Stimulated activated memory B cell treated with anti-CD40 and anti-IgM and Interleukin-4, amounts not matched to agents 10 μg/mL and 1 μg/mL and 100 μg/mL, for 72 hours (primary cell): ENCODE measurements around the gene BRF1.
A peak's percentile ranks its signal among the peaks of the same experiment; 100 is the strongest.

Experiments
- ATAC-seq: fragments of 150-1000 bp; cut with Tn5 transposase; 2 replicates; pipeline ENCODE4 v1.10.0; 2021
- H3K27ac Mint-ChIP-seq: one replicate; pipeline ENCODE4 v1.8.0; 2022; ENCODE audit warnings: mild to moderate bottlenecking, mixed read lengths
- H3K27me3 Mint-ChIP-seq: one replicate; pipeline ENCODE4 v1.8.0; 2022; ENCODE audit warnings: mixed read lengths
- H3K36me3 Mint-ChIP-seq: one replicate; pipeline ENCODE4 v1.8.0; 2022; ENCODE audit warnings: mixed read lengths
- H3K4me1 Mint-ChIP-seq: one replicate; pipeline ENCODE4 v1.8.0; 2022; ENCODE audit warnings: mixed read lengths
- H3K4me3 Mint-ChIP-seq: one replicate; pipeline ENCODE4 v1.8.0; 2022; ENCODE audit warnings: mild to moderate bottlenecking, moderate library complexity, mixed read lengths
- H3K9me3 Mint-ChIP-seq: one replicate; pipeline ENCODE4 v1.8.0; 2022; ENCODE audit warnings: mixed read lengths

The BRF1 gene

DNA sequence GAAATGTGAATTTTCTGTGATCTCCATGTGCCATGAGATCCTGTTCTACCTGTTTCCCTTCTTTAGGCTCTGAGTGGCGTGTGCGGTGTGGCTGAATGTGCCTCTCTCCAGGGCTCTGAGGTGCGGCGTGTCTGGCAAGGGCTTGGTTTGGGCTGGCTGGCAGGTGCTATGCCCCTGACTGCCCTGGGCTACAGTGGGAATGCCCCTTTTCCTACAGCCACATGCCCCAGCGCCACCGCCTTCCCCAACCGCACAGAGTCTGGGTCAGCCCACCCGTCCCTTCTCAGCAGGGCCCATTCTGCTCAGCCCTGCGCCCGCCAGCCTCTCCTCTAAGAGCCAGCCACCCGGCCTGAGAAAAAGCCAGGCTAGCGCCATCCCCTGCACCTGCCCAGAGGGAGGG is 27.7 kb downstream of the BRF1 start:
- no peak for ATAC-seq
- Mint-ChIP-seq H3K36me3 (peaks cover 13% of the 10 kb centered on the region), H3K4me1 (peaks cover 23% of the 10 kb centered on the region)

DNA sequence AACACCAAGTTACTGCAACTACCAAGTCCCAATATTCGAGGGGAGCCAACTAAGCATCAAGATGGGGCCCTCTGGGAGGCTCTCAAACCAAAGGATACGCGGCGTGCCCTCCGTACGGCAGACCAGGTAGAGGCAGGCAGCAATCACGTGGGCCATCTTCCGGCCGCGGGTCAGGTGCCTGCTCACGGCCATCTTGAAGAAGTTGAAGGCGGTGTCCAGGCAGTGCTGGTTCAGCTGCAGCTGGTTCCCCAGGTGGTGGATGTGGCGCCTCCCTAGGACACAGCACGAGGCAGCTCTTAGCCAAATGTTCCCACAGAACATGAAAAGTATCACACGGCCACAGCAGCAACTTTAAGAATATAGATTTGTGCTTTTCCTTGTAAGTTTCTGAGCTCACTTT is 28.2 kb downstream of the BRF1 start:
- Mint-ChIP-seq H3K36me3 (peaks cover 13% of the 10 kb centered on the region), H3K4me1 (peaks cover 23% of the 10 kb centered on the region), H3K27me3 (no peaks in the 10 kb centered on the region), H3K4me3 (no peak overlapping the region), H3K9me3 (no peaks in the 10 kb centered on the region), H3K27ac (no peak overlapping the region)
- no peak for ATAC-seq

More for the DNA sequence above, 27.7 kb downstream of the BRF1 start:
- H3K27ac Mint-ChIP-seq: no peak overlapping the region
- no peak overlapping the region for H3K4me3 Mint-ChIP-seq
- no peaks in the 10 kb centered on the region for H3K27me3 Mint-ChIP-seq
- no peaks in the 10 kb centered on the region for H3K9me3 Mint-ChIP-seq

DNA sequence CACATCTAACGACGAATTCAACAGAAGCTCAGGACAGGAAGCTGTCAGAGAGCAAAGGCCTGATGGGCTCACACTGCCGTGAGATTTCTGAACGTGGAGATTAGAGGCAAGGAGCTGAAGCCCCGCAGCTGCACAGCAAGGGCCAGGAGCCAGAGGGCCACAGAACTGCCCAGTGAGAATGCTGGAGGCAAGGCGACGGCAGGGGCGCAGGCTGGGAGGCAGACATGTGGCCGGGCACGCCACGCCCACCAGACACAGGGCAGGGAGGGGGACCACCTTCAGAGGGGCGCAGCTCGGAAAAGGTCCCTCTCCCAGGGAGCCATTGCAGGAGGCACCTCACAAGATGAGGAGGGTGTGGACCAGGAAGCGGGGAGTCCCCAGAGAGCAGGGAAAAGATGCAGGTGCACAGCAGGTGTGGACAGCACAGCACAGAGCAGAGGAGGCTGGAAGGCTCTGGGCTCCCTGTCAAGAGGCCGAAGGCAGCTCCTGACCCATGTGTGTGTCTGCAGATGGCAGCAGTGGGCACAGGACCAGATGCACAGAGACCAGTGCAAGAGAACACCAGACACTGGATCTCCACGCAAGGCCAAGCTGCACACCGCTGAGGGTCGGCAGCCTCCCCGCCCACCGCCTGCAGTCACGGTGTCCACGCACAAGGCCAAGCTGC is 29.4 kb downstream of the BRF1 start:
- no peak overlapping the region for H3K27ac Mint-ChIP-seq
- peaks cover 26% of the 10 kb centered on the region for H3K36me3 Mint-ChIP-seq
- H3K9me3 Mint-ChIP-seq: no peaks in the 10 kb centered on the region
- H3K4me3 Mint-ChIP-seq: no peak overlapping the region
- H3K4me1 Mint-ChIP-seq: peaks cover 23% of the 10 kb centered on the region
- no peak for ATAC-seq
- H3K27me3 Mint-ChIP-seq: no peaks in the 10 kb centered on the region

DNA sequence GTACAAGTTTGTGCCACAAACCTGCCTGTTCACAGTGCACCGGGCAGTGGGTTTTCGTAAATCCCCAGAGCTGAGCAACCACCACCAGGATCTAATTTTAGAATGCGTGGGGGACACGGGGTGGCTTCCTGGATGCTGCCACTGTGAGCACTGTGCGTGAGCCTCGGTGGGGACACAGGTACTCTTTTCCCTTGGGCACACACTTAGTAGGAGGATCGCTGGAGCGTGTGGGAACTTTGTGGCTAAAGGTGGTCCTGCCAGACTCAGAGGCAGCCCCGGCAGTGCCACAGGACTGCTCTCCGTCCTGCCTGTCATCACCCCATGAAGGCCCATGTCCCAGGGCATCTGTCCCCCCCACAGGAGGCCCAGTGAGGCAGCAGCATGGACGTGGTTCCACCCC is 31.4 kb downstream of the BRF1 start:
- Mint-ChIP-seq H3K27ac (peak overlapping the region; percentile 13), H3K36me3 (peaks cover 38% of the 10 kb centered on the region), H3K4me1 (peaks cover 23% of the 10 kb centered on the region), H3K9me3 (no peaks in the 10 kb centered on the region), H3K27me3 (no peaks in the 10 kb centered on the region), H3K4me3 (no peak overlapping the region)
- ATAC-seq: no peak

DNA sequence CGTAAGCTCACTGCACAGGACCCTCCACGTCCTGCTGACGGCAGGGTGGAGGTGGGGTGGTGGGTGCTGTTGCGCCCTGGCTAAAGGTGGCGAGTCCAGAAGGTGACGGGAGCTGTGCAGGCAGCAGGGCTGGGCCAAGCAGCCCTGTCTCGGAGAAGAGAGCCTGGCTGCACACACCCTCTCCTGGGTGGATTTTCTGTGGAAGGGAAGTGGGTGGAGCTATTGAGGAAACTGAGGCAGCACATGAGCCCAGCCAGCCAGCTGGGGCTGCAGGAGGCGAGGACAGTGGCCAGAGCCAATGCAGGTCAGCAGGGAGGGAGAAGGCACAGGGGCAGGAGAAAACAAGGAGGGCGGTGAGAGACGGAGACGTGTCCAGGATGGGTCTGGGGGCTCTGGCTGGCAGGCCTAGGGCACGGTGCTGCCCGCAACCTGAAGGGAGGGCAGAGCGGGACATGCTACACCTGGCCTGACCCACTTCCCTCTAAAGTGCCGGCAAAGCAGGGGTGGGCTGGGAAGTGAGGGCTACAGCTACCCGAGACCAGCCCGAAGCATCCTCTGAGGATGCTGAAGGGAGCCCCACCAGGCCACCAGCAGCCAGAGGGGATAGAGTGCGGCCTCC is 32.0 kb downstream of the BRF1 start:
- Mint-ChIP-seq H3K4me1 (peaks cover 17% of the 10 kb centered on the region), H3K9me3 (no peaks in the 10 kb centered on the region), H3K27me3 (no peaks in the 10 kb centered on the region), H3K27ac (peak overlapping the region; percentile 13), H3K36me3 (peaks cover 42% of the 10 kb centered on the region), H3K4me3 (no peak overlapping the region)
- no peak for ATAC-seq

DNA sequence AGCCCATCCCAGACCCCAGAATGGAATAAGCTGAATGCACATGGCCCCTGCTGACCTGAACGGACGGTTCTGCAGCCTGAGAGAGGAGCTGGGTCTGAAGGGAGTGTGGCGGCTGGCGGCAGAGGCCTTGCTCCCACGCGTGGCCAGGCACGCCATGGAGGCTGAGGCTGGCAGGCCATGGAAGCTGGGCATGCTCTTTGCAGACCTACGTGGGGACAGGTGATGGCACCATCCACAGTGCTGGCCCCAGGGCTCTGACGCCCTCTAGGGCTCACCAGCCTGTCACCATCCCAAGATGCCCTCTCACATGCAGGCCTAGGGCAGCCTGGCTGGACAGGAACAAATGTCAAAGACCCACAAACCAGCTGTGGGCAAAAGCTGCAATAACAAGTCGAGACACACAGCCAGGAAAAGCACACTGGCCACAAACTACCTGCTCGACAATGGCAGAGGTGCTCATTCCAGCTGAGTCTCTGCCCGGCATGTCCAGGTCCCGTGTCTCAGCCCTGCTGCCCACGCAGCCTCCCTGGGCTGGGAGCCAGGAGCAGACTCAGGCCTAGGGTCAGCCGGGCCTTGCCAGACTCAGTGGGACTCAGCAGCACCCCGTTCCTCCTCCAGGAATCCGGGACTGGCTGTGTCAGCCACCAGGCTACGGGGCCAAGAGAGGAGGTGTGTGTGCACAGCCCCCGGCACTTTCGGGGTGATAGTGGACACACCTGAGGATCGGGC is 32.8 kb downstream of the BRF1 start:
- H3K27me3 Mint-ChIP-seq: no peaks in the 10 kb centered on the region
- no peak overlapping the region for H3K4me3 Mint-ChIP-seq
- H3K36me3 Mint-ChIP-seq: peaks cover 45% of the 10 kb centered on the region
- H3K9me3 Mint-ChIP-seq: no peaks in the 10 kb centered on the region
- no peak for ATAC-seq
- H3K4me1 Mint-ChIP-seq: peaks cover 17% of the 10 kb centered on the region
- H3K27ac Mint-ChIP-seq: no peak overlapping the region

DNA sequence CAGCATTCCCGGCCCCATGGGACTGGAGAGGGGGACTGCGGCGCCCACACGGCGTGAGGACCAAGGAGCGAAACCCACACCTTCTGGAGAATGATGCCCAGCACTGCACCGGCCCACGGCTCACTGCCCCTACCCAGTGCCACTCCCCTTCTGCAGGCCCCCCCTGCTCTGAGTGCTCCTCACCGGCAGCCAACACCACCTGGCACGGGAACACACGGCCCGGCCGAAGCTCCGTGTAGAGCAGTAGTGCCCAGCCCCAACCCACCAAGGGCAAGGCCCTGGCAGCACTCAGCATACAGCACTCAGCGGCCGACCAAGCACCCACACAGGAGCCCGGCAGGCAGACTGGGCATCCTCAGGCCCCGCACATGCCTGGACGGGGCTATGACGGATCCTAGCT is 39.0 kb downstream of the BRF1 start:
- H3K27ac Mint-ChIP-seq: no peak overlapping the region
- H3K27me3 Mint-ChIP-seq: no peaks in the 10 kb centered on the region
- H3K36me3 Mint-ChIP-seq: peaks cover 23% of the 10 kb centered on the region
- no peak for ATAC-seq
- no peaks in the 10 kb centered on the region for H3K9me3 Mint-ChIP-seq
- H3K4me1 Mint-ChIP-seq: no peaks in the 10 kb centered on the region
- H3K4me3 Mint-ChIP-seq: no peak overlapping the region

DNA sequence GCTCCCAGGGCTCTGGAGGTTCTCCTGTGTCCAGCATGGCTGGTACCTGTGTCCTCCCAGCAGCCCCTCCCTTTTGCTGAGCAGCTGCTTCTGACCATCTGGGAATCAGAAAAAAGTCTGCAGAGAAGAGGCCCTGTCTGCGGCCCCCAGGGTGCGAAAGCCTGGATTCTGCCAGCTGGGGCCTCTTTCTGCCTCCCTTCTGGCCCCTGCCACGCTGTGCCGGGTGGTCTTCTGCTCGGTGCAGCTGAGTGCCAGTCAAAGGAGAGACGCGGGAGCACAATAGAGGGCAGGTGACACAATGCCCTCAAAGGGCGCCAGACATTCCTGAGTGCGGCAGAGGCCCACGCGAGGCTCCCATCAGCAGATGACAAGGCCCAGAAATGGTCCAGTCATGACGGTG is 39.8 kb downstream of the BRF1 start:
- no peak overlapping the region for H3K4me3 Mint-ChIP-seq
- H3K36me3 Mint-ChIP-seq: peaks cover 15% of the 10 kb centered on the region
- no peaks in the 10 kb centered on the region for H3K9me3 Mint-ChIP-seq
- no peak for ATAC-seq
- H3K4me1 Mint-ChIP-seq: no peaks in the 10 kb centered on the region
- no peak overlapping the region for H3K27ac Mint-ChIP-seq
- no peaks in the 10 kb centered on the region for H3K27me3 Mint-ChIP-seq

DNA sequence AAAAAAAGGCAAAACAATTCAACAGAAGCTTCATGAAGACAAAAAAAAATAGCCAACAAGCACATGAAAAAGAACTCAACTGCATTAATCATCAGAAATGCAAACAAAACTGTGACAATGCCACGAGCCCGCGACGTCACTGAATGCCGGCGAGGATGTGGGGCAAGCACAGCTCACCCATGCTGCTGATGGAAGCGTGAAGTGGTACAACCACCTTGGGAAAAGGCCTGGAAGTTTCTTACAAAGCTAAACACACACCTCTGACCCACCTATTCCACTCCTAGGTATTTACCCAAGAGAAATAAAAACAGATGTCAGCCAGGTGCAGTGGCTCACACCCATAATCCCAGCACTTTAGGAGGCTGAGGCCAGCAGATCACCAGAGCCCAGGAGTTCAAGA is 42.0 kb downstream of the BRF1 start:
- ATAC-seq: no peak
- Mint-ChIP-seq H3K27me3 (no peaks in the 10 kb centered on the region), H3K27ac (no peak overlapping the region), H3K4me3 (no peak overlapping the region), H3K36me3 (peaks cover 3% of the 10 kb centered on the region), H3K9me3 (no peaks in the 10 kb centered on the region), H3K4me1 (peaks cover 6% of the 10 kb centered on the region)

DNA sequence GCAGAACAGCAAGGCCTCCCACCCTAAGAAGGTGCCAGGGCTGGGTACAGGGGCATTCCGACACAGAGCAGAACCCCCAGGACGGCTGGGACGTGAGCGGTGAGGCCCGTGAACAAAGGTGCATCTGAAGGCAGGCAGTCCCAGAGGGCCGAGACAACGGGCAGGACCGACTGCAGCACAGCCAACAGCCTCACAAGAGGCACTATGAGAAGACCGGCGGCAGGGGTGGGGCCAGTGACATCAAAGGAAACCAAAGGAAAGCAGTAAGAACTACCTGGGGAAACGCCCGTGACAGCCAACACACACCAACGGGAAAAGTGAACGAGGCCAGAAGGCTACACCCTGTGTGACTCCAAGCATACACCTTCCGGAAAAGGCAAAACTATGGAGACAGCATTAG is 43.3 kb downstream of the BRF1 start:
- no peak overlapping the region for H3K27ac Mint-ChIP-seq
- no peaks in the 10 kb centered on the region for H3K27me3 Mint-ChIP-seq
- no peak overlapping the region for H3K4me3 Mint-ChIP-seq
- no peak for ATAC-seq
- H3K4me1 Mint-ChIP-seq: peaks cover 6% of the 10 kb centered on the region
- H3K9me3 Mint-ChIP-seq: no peaks in the 10 kb centered on the region
- H3K36me3 Mint-ChIP-seq: peaks cover 5% of the 10 kb centered on the region

DNA sequence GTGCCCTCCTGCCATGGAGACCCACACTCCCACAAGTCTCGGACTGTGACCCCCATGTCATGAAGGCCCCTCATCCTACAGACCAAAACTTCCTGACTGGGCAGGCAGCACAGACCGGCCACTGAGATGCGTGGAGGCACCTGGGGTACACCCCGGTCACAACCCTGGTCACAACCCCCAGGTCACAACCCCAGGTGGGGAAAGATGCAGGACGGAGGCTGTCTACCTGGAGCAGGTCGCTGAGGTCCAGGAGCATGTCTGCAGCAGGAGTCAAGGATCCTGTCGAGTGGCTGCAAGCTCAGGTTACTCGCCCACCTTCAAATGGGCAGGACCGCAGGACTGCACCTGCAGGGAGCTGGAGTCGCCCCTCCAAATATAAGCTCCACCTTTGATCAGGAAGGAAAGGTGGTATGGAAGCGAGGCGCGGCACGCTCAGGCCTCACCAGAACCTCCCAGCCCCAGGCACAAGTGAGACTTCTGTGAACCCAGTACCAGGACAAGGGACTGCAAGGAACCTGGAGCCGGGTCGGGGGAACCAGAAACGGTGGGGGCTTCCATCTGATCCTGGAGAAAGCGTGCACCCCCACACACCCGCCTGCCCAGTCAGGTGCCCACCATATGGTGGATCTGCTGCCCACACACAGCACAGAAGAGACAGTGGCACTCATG is 44.4 kb downstream of the BRF1 start:
- Mint-ChIP-seq H3K36me3 (peaks cover 5% of the 10 kb centered on the region), H3K4me1 (peaks cover 8% of the 10 kb centered on the region), H3K9me3 (no peaks in the 10 kb centered on the region), H3K27ac (no peak overlapping the region), H3K4me3 (no peak overlapping the region), H3K27me3 (no peaks in the 10 kb centered on the region)
- no peak for ATAC-seq

DNA sequence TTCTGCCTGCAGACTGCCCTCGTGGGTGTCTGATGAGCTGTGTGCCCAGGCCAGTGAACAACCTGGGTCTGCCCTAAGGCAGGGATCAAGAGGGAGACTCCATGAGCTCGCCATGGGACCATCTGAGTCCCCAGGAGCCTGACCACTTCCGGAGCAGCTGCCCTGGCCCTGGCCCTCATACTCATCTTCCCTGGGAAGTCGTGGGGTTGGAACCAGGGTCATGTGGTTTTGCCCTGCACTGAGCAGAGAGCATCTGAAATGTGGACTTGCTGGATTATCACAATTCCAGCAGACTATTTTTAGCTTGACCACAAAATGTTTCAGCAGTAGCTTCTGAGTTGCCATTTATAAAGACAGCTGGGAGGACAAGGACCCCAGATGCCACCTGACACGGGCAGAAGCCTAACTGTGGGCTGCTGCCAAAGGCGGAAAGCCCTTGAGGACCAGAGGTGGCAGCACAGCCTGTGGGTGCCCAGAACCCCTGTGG is 45.7 kb downstream of the BRF1 start:
- ATAC-seq: no peak
- Mint-ChIP-seq H3K9me3 (no peaks in the 10 kb centered on the region), H3K36me3 (peaks cover 12% of the 10 kb centered on the region), H3K27me3 (no peaks in the 10 kb centered on the region), H3K4me3 (no peak overlapping the region), H3K4me1 (peaks cover 22% of the 10 kb centered on the region), H3K27ac (no peak overlapping the region)

DNA sequence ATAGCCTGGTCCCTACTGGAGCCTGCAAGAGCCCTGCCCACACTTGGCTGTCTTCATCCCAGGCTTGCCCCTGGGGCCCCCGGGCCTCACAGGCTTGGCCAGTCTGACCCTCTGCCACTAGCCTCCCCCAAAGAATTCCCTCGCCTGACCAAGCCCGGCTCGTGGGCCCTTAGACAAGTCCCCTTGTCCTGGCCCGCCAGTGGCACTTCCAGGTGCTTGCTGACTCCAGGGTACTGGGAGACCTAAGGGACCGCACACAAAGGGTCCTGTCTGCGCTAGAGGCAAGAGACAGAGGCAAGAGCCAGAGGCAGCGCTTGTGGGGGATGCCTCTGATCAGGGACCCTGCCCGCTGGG is 47.5 kb downstream of the BRF1 start:
- Mint-ChIP-seq H3K9me3 (no peaks in the 10 kb centered on the region), H3K27ac (no peak overlapping the region), H3K27me3 (no peaks in the 10 kb centered on the region), H3K4me1 (peaks cover 32% of the 10 kb centered on the region), H3K4me3 (no peak overlapping the region), H3K36me3 (peaks cover 21% of the 10 kb centered on the region)
- ATAC-seq: no peak

DNA sequence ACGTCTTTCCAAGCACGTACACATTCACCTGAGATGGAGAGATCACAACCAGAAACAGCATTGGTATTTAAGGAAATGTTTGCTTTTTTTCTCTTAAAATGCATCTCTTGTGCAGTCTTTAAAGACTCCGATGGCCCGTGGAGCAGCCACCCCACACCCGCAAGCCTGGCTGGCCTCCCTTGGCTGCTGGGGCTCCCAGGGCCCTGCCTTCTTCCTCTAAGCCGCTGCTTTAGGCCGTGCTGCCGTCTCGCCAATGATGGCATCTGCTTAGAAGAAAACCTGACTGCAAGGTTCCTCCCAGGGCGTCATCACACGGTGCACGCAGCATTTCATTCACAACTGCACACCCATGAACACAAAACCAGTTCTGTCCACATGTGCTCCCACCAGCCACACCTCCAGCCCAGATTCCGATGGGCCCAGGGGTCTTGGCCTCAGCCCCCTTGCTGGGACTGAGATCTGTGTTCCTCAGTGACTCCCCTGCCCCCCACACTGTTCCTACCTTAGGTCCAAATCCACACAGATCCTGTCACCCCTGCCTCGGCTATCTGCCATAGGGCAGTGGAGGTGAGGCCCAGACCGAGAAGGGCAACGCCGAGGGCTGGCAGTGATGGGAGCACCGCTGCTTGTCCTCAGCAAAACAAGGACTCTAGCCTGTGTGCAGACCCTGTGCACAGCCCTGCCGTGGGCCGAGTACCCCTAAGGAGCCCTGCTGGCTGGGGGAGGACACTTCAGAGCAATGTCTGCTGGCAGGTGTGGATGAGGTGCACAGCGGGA is 48.1 kb downstream of the BRF1 start:
- no peak overlapping the region for H3K4me3 Mint-ChIP-seq
- no peaks in the 10 kb centered on the region for H3K27me3 Mint-ChIP-seq
- H3K27ac Mint-ChIP-seq: no peak overlapping the region
- H3K9me3 Mint-ChIP-seq: no peaks in the 10 kb centered on the region
- peaks cover 36% of the 10 kb centered on the region for H3K4me1 Mint-ChIP-seq
- peaks cover 21% of the 10 kb centered on the region for H3K36me3 Mint-ChIP-seq
- ATAC-seq: no peak

DNA sequence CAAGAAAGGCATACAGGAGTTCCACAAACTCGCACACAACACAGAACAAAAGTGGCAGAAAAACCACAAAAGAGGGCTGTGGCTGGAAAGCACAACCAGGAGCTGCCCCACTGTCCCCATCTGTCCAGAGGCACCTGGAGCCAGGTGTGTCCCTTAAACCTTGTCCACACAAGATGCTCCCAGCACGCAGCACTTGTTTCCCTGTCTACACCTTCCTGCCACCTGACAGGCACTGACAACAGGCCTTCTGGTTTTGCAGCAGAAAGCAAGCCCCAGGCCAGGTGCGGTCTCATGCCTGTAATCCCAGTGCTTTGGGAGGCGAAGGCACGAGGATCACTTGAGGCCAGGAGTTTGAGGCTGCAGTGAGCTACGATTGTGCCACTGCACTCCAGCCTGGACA is 48.9 kb downstream of the BRF1 start:
- H3K27ac Mint-ChIP-seq: no peak overlapping the region
- no peaks in the 10 kb centered on the region for H3K9me3 Mint-ChIP-seq
- peaks cover 21% of the 10 kb centered on the region for H3K36me3 Mint-ChIP-seq
- no peak overlapping the region for H3K4me3 Mint-ChIP-seq
- ATAC-seq: no peak
- peaks cover 44% of the 10 kb centered on the region for H3K4me1 Mint-ChIP-seq
- no peaks in the 10 kb centered on the region for H3K27me3 Mint-ChIP-seq
